Panc1 (cell line): Measurements from ENCODE around the gene POLD1. TPM values are rescaled to one million over a fixed set of nuclear protein-coding genes. Genes with fewer than 3 reads are reported as not detected.

ENCODE experiments used
- ATAC-seq: fragments of 200-7000 bp; cut with Tn5 transposase; 2 replicates; pipeline ENCODE4 v1.9.1; 2020; ENCODE audit warnings: mild to moderate bottlenecking, moderate library complexity
- BruUV-seq: library from RNA; stranded (reverse); fragments of 400-500 nt; replicated peaks from 2 replicates; lab custom pipeline; 2021; lab: Mats Ljungman, UMichigan
- CTCF ChIA-PET: fragments of 300-600 bp; sonication (Branson Sonifier 250); formaldehyde crosslinking; loops from one replicate; lab custom pipeline; 2022; ENCODE audit warnings: antibody characterized with exemption; lab: Charles Lee
- POLR2A ChIA-PET: fragments of 300-600 bp; sonication (Branson Sonifier 250); formaldehyde crosslinking; loops from one replicate; lab custom pipeline; 2022; ENCODE audit warnings: antibody characterized with exemption; lab: Charles Lee
- DNase-seq: peaks from one replicate; pipeline ENCODE4 v3.0.0-alpha.2; 2010; ENCODE audit warnings: low read depth, low spot score
- H3K27ac ChIP-seq: 2 replicates; pipeline ENCODE4 v1.5.1; 2011; ENCODE audit warnings: mild to moderate bottlenecking, low read length, inconsistent platforms
- H3K27me3 ChIP-seq: fragments of 200-500 bp; sonication (Bioruptor generic); 2 replicates; pipeline ENCODE4 v1.6.0; 2014; ENCODE audit warnings: low read length, inconsistent platforms; ENCODE audit not compliant: control insufficient read depth, insufficient read depth
- H3K36me3 ChIP-seq: fragments of 200-500 bp; sonication (Bioruptor generic); 2 replicates; pipeline ENCODE4 v1.5.1; 2014; ENCODE audit warnings: inconsistent platforms, mild to moderate bottlenecking, low read length, moderate library complexity; ENCODE audit not compliant: control insufficient read depth, insufficient read depth
- H3K4me1 ChIP-seq: 2 replicates; pipeline ENCODE4 v1.5.1; 2011; ENCODE audit warnings: inconsistent platforms, mild to moderate bottlenecking, low read length, moderate library complexity; ENCODE audit not compliant: control insufficient read depth, insufficient read depth
- H3K4me3 ChIP-seq, 2 experiments: 2 replicates each; pipeline ENCODE4 v1.5.1; 2011 to 2012; ENCODE audit warnings: low read depth in 2 of 2, low read length in 2 of 2, mild to moderate bottlenecking in 2 of 2, inconsistent platforms in 1 of 2, moderate library complexity in 1 of 2
- H3K9me3 ChIP-seq: fragments of 200-500 bp; sonication (Bioruptor generic); 2 replicates; pipeline ENCODE4 v1.5.1; 2014; ENCODE audit warnings: low read depth, mild to moderate bottlenecking, inconsistent platforms, low read length, moderate library complexity; ENCODE audit not compliant: control insufficient read depth, insufficient read depth
- POLR2AphosphoS5 ChIP-seq: IDR thresholded peaks from 2 replicates; pipeline ENCODE4 v1.6.1; 2012; ENCODE audit warnings: mild to moderate bottlenecking, low read depth, low read length, moderate library complexity
- SIN3A ChIP-seq: IDR thresholded peaks from 2 replicates; pipeline ENCODE4 v1.6.1; 2012; ENCODE audit warnings: low read depth, mild to moderate bottlenecking, low read length, moderate library complexity, borderline replicate concordance; ENCODE audit not compliant: insufficient read depth
- TCF7L2 ChIP-seq: IDR thresholded peaks from 2 replicates; pipeline ENCODE4 v1.6.1; 2011; ENCODE audit warnings: mild to moderate bottlenecking, low read depth, low read length, inconsistent platforms
- in situ Hi-C: cut with HindIII; loops from 2 replicates; pipeline ENCODE4 v1.10.0; 2016; ENCODE audit warnings: low sequenced_read_pairs, low pct_unique_long_range_greater_than_20kb
- intact Hi-C: fragments of 100-400 bp; cut with micrococcal nuclease; formaldehyde crosslinking; loops from one replicate; pipeline ENCODE4 v1.10.0; 2022; ENCODE audit not compliant: unreplicated experiment
- total RNA-seq: library from RNA; stranded (reverse); gene quantifications from one replicate; pipeline ENCODE4 v1.2.1, GENCODE V29; 2021; ENCODE audit not compliant: unreplicated experiment
- TF ChIP-seq, protein P1 (sequence below), 2 experiments: IDR thresholded peaks; 2 replicates each; pipeline ENCODE4 v1.6.1; 2011 to 2012; ENCODE audit warnings: low read depth in 2 of 2, control low read depth in 1 of 2, low read length in 1 of 2, mild to moderate bottlenecking in 1 of 2, moderate library complexity in 1 of 2; ENCODE audit not compliant: insufficient read depth in 1 of 2
- TF ChIP-seq, protein P2 (sequence below): fragments of 450-650 bp; IDR thresholded peaks from 2 replicates; pipeline ENCODE4 v1.5.1; 2017; ENCODE audit warnings: mild to moderate bottlenecking

Gene POLD1
- total RNA-seq, 1 experiment from 2014 or later, result 71.7 TPM

DNA sequence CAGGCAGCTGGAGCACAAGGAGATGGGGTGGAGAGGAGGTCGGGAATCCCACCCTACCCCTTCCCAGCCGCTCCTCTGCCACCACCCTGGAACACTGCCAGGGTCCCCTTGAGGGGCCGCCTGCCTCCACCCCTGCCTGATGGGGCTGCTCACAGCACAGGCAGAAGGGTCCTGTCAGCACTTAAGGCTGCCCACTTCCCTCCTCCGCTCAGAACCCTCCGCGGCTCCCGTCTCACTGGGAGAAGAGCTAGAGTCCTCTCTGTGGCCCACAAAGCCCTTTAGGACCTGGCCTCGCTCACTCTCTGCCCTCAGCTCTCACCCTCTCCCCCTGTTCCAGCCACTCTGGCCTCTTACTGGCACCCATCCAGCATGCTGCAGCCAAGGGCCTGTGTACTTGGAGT, 3.4 kb upstream of the POLD1 start:
- CTCF ChIA-PET, result no interaction called here
- TF ChIP-seq, protein P1, sequence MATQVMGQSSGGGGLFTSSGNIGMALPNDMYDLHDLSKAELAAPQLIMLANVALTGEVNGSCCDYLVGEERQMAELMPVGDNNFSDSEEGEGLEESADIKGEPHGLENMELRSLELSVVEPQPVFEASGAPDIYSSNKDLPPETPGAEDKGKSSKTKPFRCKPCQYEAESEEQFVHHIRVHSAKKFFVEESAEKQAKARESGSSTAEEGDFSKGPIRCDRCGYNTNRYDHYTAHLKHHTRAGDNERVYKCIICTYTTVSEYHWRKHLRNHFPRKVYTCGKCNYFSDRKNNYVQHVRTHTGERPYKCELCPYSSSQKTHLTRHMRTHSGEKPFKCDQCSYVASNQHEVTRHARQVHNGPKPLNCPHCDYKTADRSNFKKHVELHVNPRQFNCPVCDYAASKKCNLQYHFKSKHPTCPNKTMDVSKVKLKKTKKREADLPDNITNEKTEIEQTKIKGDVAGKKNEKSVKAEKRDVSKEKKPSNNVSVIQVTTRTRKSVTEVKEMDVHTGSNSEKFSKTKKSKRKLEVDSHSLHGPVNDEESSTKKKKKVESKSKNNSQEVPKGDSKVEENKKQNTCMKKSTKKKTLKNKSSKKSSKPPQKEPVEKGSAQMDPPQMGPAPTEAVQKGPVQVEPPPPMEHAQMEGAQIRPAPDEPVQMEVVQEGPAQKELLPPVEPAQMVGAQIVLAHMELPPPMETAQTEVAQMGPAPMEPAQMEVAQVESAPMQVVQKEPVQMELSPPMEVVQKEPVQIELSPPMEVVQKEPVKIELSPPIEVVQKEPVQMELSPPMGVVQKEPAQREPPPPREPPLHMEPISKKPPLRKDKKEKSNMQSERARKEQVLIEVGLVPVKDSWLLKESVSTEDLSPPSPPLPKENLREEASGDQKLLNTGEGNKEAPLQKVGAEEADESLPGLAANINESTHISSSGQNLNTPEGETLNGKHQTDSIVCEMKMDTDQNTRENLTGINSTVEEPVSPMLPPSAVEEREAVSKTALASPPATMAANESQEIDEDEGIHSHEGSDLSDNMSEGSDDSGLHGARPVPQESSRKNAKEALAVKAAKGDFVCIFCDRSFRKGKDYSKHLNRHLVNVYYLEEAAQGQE (IDR thresholded peaks at IDR 0.05; ENCODE audit: insufficient read depth in 1 of 2, low read depth in 2 of 2, low read length in 1 of 2), result no peak
- TF ChIP-seq, protein P2, sequence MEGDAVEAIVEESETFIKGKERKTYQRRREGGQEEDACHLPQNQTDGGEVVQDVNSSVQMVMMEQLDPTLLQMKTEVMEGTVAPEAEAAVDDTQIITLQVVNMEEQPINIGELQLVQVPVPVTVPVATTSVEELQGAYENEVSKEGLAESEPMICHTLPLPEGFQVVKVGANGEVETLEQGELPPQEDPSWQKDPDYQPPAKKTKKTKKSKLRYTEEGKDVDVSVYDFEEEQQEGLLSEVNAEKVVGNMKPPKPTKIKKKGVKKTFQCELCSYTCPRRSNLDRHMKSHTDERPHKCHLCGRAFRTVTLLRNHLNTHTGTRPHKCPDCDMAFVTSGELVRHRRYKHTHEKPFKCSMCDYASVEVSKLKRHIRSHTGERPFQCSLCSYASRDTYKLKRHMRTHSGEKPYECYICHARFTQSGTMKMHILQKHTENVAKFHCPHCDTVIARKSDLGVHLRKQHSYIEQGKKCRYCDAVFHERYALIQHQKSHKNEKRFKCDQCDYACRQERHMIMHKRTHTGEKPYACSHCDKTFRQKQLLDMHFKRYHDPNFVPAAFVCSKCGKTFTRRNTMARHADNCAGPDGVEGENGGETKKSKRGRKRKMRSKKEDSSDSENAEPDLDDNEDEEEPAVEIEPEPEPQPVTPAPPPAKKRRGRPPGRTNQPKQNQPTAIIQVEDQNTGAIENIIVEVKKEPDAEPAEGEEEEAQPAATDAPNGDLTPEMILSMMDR, result no peak
- TF ChIP-seq SIN3A (no peak), TCF7L2 (no peak), POLR2AphosphoS5 (no peak)
- intact Hi-C loops, result no loop called here

DNA sequence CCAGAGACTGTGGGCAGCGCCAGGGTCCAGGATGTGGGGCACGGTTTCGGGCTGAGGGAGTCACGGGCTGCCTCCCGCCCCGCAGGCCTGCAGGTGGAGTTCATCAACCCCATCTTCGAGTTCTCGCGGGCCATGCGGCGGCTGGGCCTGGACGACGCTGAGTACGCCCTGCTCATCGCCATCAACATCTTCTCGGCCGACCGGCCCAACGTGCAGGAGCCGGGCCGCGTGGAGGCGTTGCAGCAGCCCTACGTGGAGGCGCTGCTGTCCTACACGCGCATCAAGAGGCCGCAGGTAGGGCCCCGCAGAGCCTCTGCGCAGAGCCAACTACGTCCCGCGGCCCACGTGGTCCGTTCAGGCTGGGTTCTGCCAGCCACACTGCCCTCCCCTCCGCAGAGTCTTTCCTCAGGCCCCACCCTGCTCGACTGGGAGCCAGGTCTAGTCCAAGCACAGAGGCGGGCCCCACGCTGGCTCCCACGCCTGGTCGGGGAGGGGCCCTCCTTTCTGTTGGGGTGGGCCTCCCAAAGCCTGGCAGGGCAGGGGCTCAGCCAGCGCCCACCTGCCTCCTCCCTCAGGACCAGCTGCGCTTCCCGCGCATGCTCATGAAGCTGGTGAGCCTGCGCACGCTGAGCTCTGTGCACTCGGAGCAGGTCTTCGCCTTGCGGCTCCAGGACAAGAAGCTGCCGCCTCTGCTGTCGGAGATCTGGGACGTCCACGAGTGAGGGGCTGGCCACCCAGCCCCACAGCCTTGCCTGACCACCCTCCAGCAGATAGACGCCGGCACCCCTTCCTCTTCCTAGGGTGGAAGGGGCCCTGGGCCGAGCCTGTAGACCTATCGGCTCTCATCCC, 2.0 kb upstream of the POLD1 start:
- no peaks in the 10 kb centered on the region for H3K9me3 ChIP-seq
- intact Hi-C loops, result no loop called here
- ChIA-PET CTCF (no interaction called here), POLR2A (no interaction called here)
- no peaks in the 10 kb centered on the region for H3K36me3 ChIP-seq
- in situ Hi-C loops, result no loop called here
- DNase-seq (no peak), ATAC-seq (no peak)
- H3K27ac ChIP-seq, result no peak overlapping the region
- BruUV-seq, result no TSS peak
- TF ChIP-seq, protein P1 (IDR thresholded peaks at IDR 0.05; ENCODE audit: insufficient read depth in 1 of 2, low read depth in 2 of 2, low read length in 1 of 2), result no peak
- TF ChIP-seq POLR2AphosphoS5 (no peak), SIN3A (no peak), TCF7L2 (no peak)
- TF ChIP-seq, protein P2, result no peak
- no peak overlapping the region for H3K4me3 ChIP-seq
- peaks cover 4% of the 10 kb centered on the region for H3K4me1 ChIP-seq
- no peaks in the 10 kb centered on the region for H3K27me3 ChIP-seq

More for the DNA sequence above, 3.4 kb upstream of the POLD1 start:
- Histone ChIP-seq H3K4me3 (no peak overlapping the region), H3K27ac (no peak overlapping the region), H3K27me3 (no peaks in the 10 kb centered on the region), H3K36me3 (no peaks in the 10 kb centered on the region), H3K4me1 (peaks cover 4% of the 10 kb centered on the region), H3K9me3 (no peaks in the 10 kb centered on the region)
- in situ Hi-C loops, result no loop called here
- POLR2A ChIA-PET, result no interaction called here
- no TSS peak for BruUV-seq
- ATAC-seq, result no peak
- no peak for DNase-seq
